ENCODE measurements around the gene CTBP1.
A peak's percentile ranks its signal among the peaks of the same experiment; 100 is the strongest.

Gene CTBP1

DNA sequence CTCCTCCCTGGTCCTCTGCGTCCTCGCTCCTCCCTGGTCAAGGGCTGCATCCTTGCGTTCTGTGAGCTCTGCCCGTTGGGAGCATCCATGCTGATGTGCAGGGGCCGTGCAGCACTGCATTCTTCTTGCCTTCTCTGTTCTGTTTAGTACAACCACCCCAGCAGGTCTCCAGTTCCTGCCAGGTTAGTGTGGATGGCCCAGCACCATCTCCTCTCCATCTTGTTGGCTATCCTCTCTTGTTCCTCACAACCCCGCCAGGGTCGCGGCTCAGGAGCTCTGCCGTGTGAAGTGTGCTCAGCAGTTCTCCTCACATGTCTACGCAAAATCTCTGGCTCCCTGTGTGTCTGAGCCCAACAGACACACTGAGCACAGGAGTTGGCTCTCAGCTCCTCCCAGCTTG, 30.3 kb upstream of the CTBP1 start:
- no peak for FAIRE-seq

- FAIRE-seq, result no peak
Observed at GRCh38 chr4:1277667-1278665, 29.0 kb upstream of the CTBP1 start.

DNA sequence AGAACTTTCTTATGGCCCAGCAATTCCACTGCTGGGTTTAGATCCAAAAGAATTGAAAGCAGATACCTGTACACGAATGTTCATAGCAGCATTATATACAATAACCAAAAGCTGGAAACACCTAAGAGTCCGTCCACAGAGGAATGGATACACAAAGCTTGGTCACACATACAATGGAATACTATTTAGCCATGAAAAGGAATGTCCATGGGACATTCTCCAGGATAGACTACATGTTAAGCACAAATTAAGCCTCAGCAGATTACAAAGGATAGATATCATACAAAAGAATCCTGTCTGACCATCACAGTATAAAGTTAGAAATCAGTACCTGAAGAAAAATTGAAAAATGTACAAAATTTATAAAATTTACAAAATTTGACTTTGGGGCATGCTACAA, 28.1 kb upstream of the CTBP1 start:
- no peak for FAIRE-seq

- no peak for FAIRE-seq
Observed at GRCh38 chr4:1274871-1275270, 25.9 kb upstream of the CTBP1 start.

- FAIRE-seq, result no peak
Observed at GRCh38 chr4:1271686-1272085, 22.8 kb upstream of the CTBP1 start.

- FAIRE-seq, result no peak
Observed at GRCh38 chr4:1269209-1269608, 20.3 kb upstream of the CTBP1 start.

GRCh38 chr4:1266881-1267763, 18.2 kb upstream of the CTBP1 start:
- peak; percentile 62 for FAIRE-seq

DNA sequence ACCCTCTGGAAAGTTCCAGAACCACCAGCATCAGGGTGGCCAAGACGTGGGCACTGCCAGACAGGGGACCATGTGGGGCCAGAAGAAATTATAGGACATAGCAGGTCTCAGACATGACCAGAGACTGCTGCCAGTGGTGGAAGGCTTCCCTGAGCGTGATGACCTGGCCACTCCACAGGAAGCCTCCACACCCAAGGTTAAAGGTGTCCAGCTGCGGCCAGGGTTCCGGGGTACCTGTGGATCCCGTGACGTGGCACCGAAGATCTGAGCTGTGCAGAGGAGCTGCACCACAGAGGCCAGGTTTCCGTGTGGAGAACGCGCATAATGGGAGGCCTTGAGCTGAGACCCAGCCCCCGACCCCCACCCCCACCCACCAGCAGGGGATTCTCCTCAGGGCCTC, 16.4 kb upstream of the CTBP1 start:
- no peak for FAIRE-seq

DNA sequence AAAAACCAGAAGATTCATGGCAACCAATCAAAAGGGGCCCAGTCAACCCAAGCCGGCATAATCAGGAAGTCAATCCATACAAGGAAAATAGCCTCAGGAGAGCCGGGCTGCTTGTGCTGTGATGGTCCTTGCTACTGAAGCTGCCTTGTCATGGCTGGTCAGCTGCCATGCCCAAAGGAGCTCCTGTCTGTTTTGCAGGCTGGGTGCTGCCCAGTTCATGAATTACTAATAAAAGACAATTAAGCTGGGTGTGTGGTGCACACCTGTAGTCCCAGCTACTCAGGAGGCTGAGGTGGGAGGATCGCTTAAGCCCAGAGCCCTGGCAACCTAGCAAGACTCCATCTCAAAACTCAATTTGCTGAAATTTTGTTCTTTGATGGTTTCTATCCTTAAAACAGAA, 16.0 kb upstream of the CTBP1 start:
- FAIRE-seq, result no peak

- FAIRE-seq, result no peak
Observed at GRCh38 chr4:1261107-1261928, 12.4 kb upstream of the CTBP1 start.

GRCh38 chr4:1260418-1261106, 11.6 kb upstream of the CTBP1 start:
- FAIRE-seq, result no peak

DNA sequence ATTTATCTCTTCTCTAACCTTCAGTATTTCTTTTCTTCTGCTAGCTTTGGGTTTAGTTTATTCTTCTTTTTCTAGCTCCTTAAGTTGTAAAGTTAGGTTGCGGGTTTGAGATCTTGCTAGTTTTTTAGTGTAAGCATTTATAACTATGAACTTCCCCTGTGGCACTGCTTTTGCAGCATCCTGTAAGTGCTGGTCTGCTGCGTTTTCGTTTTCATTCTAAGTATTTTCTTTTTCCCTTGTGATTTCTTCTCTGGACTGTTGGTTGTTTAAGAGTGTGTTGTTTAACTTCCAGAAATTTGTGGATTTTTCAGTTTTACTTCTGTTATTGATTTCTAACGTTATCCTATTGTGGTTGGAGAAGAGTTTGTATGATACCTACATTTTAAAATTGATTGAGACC, 11.0 kb upstream of the CTBP1 start:
- no peak for FAIRE-seq

GRCh38 chr4:1258457-1258856, 9.5 kb upstream of the CTBP1 start:
- FAIRE-seq, result no peak

- FAIRE-seq, result no peak
Observed at GRCh38 chr4:1255699-1256098, 6.8 kb upstream of the CTBP1 start.

DNA sequence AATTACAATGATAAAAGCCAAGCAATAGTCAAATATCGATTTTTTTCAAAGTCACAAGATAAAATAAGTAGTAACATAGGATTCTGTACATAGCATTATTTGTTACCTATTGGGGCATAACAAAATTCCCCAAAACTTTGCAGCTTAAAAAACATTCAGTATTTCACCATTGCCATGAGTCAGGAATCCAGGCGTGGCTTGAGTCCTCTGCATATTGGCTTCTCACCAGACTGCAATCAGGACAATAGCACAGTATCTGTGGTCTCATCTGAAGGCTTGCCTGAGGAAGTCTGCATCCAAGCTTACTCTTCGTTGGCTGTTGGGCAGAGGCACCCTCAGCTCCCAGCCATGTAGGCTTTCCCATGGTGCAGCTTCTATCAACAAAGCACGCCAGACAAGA, 6.2 kb upstream of the CTBP1 start:
- FAIRE-seq, result no peak

- FAIRE-seq, result no peak
Observed at GRCh38 chr4:1253831-1254230, 4.9 kb upstream of the CTBP1 start.

DNA sequence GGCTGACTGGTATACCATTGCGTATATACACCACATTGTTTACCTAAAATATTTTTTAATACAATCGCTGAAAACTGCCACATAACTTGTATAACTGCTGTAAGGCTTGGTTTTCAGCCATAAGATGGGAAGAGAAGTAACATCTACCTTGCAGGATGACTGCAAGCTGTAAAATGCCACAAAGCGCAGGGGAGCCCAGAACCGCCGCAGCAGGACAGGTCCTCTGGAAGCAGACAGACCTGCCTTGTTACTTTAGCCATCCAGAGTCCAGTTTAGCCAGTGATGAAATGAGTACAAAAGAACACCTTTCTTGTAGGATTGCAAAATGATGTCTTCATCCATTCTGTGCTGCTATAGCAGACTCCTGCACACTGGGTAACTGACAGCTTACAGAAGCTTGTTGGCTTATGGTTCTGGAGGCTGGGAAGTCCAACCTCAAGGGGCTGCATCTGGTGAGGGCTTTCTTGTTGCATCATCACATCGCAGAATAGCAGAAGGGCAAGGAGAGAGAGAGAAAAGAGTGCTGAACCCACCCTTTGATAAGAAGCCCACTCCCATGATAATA, 4.1 kb upstream of the CTBP1 start:
- FAIRE-seq, result no peak

DNA sequence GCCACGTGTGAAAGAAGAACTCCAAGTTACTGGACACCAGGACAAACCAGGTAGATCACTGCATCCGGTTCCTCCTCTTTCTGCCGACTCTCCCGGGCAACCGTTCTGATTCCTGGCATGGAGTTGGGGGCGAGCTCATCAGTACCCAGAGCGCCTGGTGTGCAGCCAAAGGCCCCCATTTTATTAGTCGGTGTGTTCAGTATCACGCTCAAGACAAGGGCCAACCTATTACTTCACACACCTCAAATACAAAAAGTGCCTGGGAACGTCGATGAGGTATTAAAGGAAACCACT, 2.8 kb upstream of the CTBP1 start:
- FAIRE-seq, result no peak

DNA sequence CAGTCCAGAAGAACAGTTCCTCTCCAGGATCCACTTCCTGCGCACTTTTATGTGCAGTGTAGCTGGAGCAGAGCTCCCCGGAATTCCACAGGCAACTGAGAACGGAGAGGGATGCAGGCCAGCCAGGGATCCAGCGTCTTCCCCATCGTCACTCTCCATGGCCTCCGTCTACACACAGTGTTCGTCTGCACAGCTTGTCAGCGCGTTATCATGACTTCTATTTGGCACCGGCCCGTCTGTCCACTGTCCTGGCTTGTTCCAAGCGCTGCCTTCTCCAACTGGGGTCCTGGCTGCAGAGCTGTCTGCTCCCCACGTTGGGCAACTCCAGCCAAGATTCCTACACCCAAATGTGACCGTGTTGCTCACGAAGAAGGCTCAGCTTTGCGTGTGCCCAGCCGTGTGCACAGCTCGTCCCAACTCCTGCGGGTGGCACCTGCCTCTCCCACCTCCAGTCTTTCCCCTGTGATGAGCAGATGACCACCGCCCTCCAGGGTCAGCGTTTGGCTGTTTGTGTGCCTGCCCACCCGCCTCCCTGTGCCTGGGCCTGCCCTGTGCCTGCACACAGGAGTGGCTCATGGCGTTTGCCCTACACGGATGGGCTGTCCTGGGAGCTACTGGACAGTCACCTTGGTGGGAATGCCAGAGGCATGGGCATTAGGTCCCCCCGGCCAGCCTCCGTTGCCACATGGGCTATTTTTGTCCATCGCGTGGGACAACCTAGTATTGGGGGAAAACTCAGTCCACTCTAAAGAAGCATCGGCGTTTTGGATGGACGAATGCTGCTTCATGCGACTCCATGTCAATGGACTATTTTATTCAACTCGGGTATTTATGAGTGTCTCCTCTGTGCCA, 2.2 kb upstream of the CTBP1 start:
- no peak for FAIRE-seq

DNA sequence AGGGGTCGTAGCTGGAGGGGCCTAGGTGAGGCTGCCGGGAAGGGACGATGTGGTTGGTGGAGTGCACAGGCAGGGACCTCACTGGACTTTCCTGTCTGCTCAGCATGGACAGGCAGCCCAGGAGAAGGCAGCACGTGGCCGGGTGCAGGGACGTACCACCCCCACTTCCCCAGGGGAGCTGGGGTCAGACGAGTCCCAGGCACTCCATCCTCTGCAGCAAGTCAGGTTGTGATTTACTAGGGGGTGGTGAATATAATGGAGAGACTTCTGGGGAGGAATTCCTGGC, 1.5 kb upstream of the CTBP1 start:
- no peak for FAIRE-seq
